Measurements from ENCODE around the gene PSMA5. TPM values are rescaled to one million over a fixed set of nuclear protein-coding genes. Genes with fewer than 3 reads are reported as not detected.

PSMA5 gene
- total and polyA plus RNA-seq, 2 of the 13 experiments (the other 11 are each of a cell fraction or from before 2014, with no cell fraction given) = 140 to 169 TPM

GRCh38 chr1:109361069-109361468, 65.2 kb downstream of the PSMA5 start:
- no peak overlapping the region for H3K9ac ChIP-seq (ENCODE audit: insufficient read depth, low read depth, low read length)
- POLR2A ChIA-PET = no interaction called here
- CTCF ChIA-PET (ENCODE audit: low intra/inter-chr PET ratio, low total read pairs) = no interaction called here
- intact Hi-C loops (cut with micrococcal nuclease; ENCODE audit: unreplicated experiment) (no loop called here), in situ Hi-C loops (cut with HindIII; ENCODE audit: extremely low pct_ligation_motif_present, low pct_unique_long_range_greater_than_20kb) (no loop called here)
- H2AFZ ChIP-seq (ENCODE audit: low read length) = no peak overlapping the region
- no peaks in the 10 kb centered on the region for H4K20me1 ChIP-seq (ENCODE audit: insufficient read depth, low read length)
- H3K79me2 ChIP-seq (ENCODE audit: insufficient read depth, low read length) = no peaks in the 10 kb centered on the region
- H3K4me1 ChIP-seq (ENCODE audit: insufficient read depth, low read length) = peaks cover 23% of the 10 kb centered on the region
- 97% methylated on average over 2 of the region's 2 CpGs for WGBS (ENCODE audit: low lambda C conversion rate)
- no peak overlapping the region for H3K4me3 ChIP-seq (replicated peaks in 1 of 3; ENCODE audit: insufficient read depth in 1 of 3, low read depth in 2 of 3, low read length in 3 of 3)
- H3K9me3 ChIP-seq (ENCODE audit: low read length) = no peaks in the 10 kb centered on the region
- H3K27ac ChIP-seq (ENCODE audit: extremely low read length, insufficient read depth, low read length) = no peak overlapping the region
- no peak overlapping the region for H3K4me2 ChIP-seq (ENCODE audit: low read depth, low read length)
- ATAC-seq (no peak), FAIRE-seq (no peak), DNase-seq (ENCODE audit: low spot score) (no peak)
- peaks cover 7 to 24% of the 10 kb centered on the region in 2 experiments for H3K36me3 ChIP-seq (replicated peaks in 1 of 2; ENCODE audit: control insufficient read depth in 1 of 2, insufficient read depth in 2 of 2, low read length in 2 of 2)
- TF ChIP-seq ZNF891 (CRISPR knock-in tag; IDR thresholded peaks at IDR 0.05) (no peak), ASH2L (IDR thresholded peaks at IDR 0.05; ENCODE audit: insufficient read length, low read depth, low read length) (no peak), TERF1 (CRISPR knock-in tag; IDR thresholded peaks at IDR 0.05) (no peak), CREB3 (CRISPR knock-in tag; IDR thresholded peaks at IDR 0.05) (no peak), RXRA (CRISPR knock-in tag; IDR thresholded peaks at IDR 0.05) (no peak), ZFAT (CRISPR knock-in tag; conservative IDR thresholded peaks at IDR 0.05) (no peak), UBTF (CRISPR knock-in tag; IDR thresholded peaks at IDR 0.05) (no peak), ZNF724P (CRISPR knock-in tag; IDR thresholded peaks at IDR 0.05; ENCODE audit: borderline replicate concordance) (no peak)
- no peaks in the 10 kb centered on the region for H3K27me3 ChIP-seq (ENCODE audit: control insufficient read depth in 1 of 2, insufficient read depth in 2 of 2, low read length in 2 of 2)
- BruUV-seq (replicated peaks) = no TSS peak
